IPS-18a (cell line): ENCODE data around the gene UCHL1.
"Not testable (repeated sequence)": the region's sequence is repeated elsewhere in the genome, so short reads cannot be mapped to it uniquely, and the experiment has no call there.

Source experiments
- H3K27ac ChIP-seq: one replicate; pipeline ENCODE4 v1.5.1; 2013; ENCODE audit warnings: low read length
- H3K27me3 ChIP-seq: one replicate; pipeline ENCODE4 v1.6.1; 2013; ENCODE audit warnings: mild to moderate bottlenecking, low read length; ENCODE audit not compliant: control insufficient read depth, insufficient read depth
- H3K36me3 ChIP-seq: one replicate; pipeline ENCODE4 v1.6.1; 2013; ENCODE audit warnings: low read depth, low read length; ENCODE audit not compliant: control insufficient read depth
- H3K4me1 ChIP-seq: one replicate; pipeline ENCODE4 v1.6.1; 2013; ENCODE audit warnings: low read depth, low read length; ENCODE audit not compliant: control insufficient read depth
- H3K4me3 ChIP-seq: one replicate; pipeline ENCODE4 v1.5.1; 2013; ENCODE audit warnings: low read length
- H3K9ac ChIP-seq: one replicate; pipeline ENCODE4 v1.6.1; 2013; ENCODE audit warnings: mild to moderate bottlenecking, low read length, moderate library complexity
- H3K9me3 ChIP-seq: one replicate; pipeline ENCODE4 v1.6.1; 2013; ENCODE audit warnings: low read depth, low read length; ENCODE audit not compliant: control insufficient read depth

The UCHL1 gene

GRCh38 chr4:41297832-41298231, 41.1 kb downstream of the UCHL1 start:
- H3K4me1 ChIP-seq, result no peaks in the 10 kb centered on the region
- H3K27me3 ChIP-seq, result no peaks in the 10 kb centered on the region
- H3K9ac ChIP-seq, result no peak overlapping the region
- no peak overlapping the region for H3K27ac ChIP-seq
- no peak overlapping the region for H3K4me3 ChIP-seq
- H3K36me3 ChIP-seq, result no peaks in the 10 kb centered on the region
- H3K9me3 ChIP-seq, result peaks cover 10% of the 10 kb centered on the region

GRCh38 chr4:41299486-41299885, 42.8 kb downstream of the UCHL1 start:
- Histone ChIP-seq H3K27ac (no peak overlapping the region), H3K9ac (no peak overlapping the region), H3K27me3 (no peaks in the 10 kb centered on the region)

GRCh38 chr4:41301137-41301536, 44.4 kb downstream of the UCHL1 start:
- H3K36me3 ChIP-seq, result no peaks in the 10 kb centered on the region
- no peak overlapping the region for H3K9ac ChIP-seq
- no peak overlapping the region for H3K4me3 ChIP-seq
- no peaks in the 10 kb centered on the region for H3K9me3 ChIP-seq
- no peaks in the 10 kb centered on the region for H3K4me1 ChIP-seq
- no peak overlapping the region for H3K27ac ChIP-seq
- H3K27me3 ChIP-seq, result no peaks in the 10 kb centered on the region

More at GRCh38 chr4:41299486-41299885, 42.8 kb downstream of the UCHL1 start:
- no peaks in the 10 kb centered on the region for H3K36me3 ChIP-seq
- peaks cover 5% of the 10 kb centered on the region for H3K9me3 ChIP-seq
- no peaks in the 10 kb centered on the region for H3K4me1 ChIP-seq
- no peak overlapping the region for H3K4me3 ChIP-seq

DNA sequence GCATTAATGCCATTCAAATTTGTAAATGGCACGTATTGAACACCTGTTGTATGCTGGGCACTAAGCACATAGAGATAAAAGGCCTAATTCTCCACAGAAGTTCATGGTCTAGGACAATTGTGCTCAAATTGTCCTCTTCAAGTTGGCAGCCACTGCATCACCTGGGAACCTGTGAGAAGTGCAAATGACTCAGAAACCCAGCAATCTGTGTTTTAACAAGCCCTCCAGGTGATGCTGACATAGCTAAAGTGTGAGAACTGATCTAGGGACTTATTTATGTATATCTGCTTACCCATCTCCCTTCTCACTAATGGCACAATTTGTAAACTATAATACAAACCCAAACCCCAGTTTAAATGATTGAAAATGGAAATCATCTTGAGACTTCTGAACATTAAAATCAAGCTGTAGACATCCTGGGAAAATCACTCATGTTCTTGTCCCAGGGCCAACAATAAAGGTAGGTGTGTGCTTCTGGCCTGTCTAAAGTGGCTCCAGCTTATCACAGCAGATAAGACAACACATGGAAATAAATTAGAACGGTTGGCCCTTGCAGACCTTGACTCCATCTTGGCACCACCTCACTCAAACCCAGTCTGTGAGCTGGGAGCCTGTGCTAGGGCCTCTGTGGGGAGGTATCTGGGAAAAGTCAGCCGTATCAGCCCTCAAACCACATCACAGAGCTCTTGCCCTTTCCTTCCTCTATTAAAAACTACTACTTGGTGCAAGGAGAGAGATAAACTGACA, 46.8 kb downstream of the UCHL1 start:
- H3K4me3 ChIP-seq, result no peak overlapping the region
- no peak overlapping the region for H3K9ac ChIP-seq
- no peak overlapping the region for H3K27ac ChIP-seq
- no peaks in the 10 kb centered on the region for H3K9me3 ChIP-seq
- H3K27me3 ChIP-seq, result no peaks in the 10 kb centered on the region
- no peaks in the 10 kb centered on the region for H3K36me3 ChIP-seq
- no peaks in the 10 kb centered on the region for H3K4me1 ChIP-seq

GRCh38 chr4:41304221-41304620, 47.5 kb downstream of the UCHL1 start:
- Histone ChIP-seq H3K4me3 (no peak overlapping the region), H3K4me1 (no peaks in the 10 kb centered on the region), H3K36me3 (no peaks in the 10 kb centered on the region), H3K27ac (no peak overlapping the region), H3K9ac (no peak overlapping the region), H3K27me3 (no peaks in the 10 kb centered on the region), H3K9me3 (no peaks in the 10 kb centered on the region)

DNA sequence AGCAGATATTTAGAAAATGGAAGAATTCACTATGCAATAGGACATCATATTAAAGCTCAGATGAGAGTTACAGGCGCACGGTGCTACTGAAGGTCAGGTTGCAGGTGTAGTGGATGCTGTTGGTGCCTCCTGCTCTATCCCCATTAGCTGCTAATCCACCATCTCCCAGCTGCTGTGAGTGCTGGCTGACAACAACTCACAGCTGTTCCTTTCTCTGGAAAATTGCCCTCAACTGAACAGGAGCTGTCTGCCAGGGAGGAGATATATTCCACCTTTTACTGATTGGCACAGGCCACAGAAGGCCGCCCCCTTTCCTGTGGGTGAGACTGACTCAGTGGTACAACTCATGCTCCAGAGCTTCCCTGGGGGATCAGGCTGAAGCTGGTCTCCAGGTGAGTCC, 48.7 kb downstream of the UCHL1 start:
- no peak overlapping the region for H3K4me3 ChIP-seq
- H3K27ac ChIP-seq, result no peak overlapping the region
- H3K36me3 ChIP-seq, result no peaks in the 10 kb centered on the region
- H3K9me3 ChIP-seq, result no peaks in the 10 kb centered on the region
- H3K4me1 ChIP-seq, result no peaks in the 10 kb centered on the region
- no peaks in the 10 kb centered on the region for H3K27me3 ChIP-seq
- no peak overlapping the region for H3K9ac ChIP-seq

DNA sequence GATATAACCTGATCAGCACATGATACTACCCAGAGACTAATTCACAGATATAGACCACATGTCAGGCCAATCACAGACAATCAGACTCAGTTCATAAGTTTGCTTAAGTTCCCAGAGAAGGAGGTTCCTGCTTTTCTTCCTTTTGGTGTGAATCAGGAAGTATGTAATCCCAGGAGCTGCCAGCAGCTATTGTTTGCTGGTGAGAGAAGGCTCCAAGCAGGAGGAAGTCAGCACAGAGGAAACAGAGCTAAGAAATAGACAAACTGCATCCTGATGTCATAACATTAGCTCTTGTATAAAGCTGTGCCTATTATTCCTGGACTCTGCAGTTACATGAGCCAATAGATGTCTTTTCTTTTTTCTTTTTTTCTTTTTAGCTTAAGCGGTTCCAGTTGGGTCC, 50.9 kb downstream of the UCHL1 start:
- Histone ChIP-seq H3K36me3 (no peaks in the 10 kb centered on the region), H3K27me3 (no peaks in the 10 kb centered on the region), H3K9me3 (no peaks in the 10 kb centered on the region), H3K4me3 (no peak overlapping the region), H3K9ac (no peak overlapping the region), H3K27ac (no peak overlapping the region), H3K4me1 (no peaks in the 10 kb centered on the region)

DNA sequence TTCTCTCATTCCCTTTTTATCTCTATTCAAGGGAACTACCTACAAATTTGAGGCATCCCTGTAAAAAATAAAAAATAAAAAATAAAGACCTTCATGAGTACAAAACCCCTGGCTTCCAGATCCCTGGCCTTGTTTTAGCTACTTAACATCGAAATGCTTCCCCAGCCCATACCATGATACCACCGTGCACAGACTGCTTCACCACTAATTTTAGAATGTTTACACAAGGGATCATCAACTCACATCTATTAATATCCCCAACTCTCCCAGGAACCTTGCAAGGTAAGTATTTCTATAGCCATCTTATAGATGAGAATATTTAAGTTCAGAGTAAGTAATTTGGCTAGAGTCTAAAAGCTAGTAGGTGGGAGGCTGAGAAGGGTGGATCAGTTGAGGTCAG, 51.7 kb downstream of the UCHL1 start:
- no peak overlapping the region for H3K4me3 ChIP-seq
- H3K9me3 ChIP-seq, result no peaks in the 10 kb centered on the region
- H3K36me3 ChIP-seq, result no peaks in the 10 kb centered on the region
- H3K27ac ChIP-seq, result no peak overlapping the region
- no peaks in the 10 kb centered on the region for H3K27me3 ChIP-seq
- H3K4me1 ChIP-seq, result no peaks in the 10 kb centered on the region
- H3K9ac ChIP-seq, result no peak overlapping the region

GRCh38 chr4:41315426-41315825, 58.7 kb downstream of the UCHL1 start:
- not testable (repeated sequence) for H3K36me3 ChIP-seq, H3K9ac ChIP-seq, H3K9me3 ChIP-seq, H3K4me1 ChIP-seq, H3K27ac ChIP-seq, H3K4me3 ChIP-seq, H3K27me3 ChIP-seq

DNA sequence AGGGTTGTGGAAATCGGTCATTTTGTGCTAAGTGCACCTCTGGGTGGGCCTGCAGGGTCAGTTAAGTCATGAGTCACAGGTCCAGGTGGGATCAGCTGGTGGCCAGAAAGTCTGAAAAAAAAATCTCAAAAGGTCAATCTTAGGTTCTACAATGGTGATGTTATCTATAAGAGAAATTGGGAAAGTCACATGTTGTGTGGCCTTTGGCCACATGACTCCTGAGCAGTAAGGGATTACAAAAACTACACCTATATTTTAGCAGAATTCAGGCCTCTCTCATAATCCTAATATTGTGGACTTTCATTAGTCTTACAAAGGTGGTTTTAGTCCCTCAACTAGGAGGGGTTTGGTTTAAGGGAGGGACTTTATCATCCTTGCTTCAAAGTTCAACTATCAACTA, 59.1 kb downstream of the UCHL1 start:
- H3K27ac ChIP-seq, result no peak overlapping the region
- H3K4me1 ChIP-seq, result no peaks in the 10 kb centered on the region
- no peaks in the 10 kb centered on the region for H3K9me3 ChIP-seq
- H3K36me3 ChIP-seq, result no peaks in the 10 kb centered on the region
- no peak overlapping the region for H3K4me3 ChIP-seq
- no peaks in the 10 kb centered on the region for H3K27me3 ChIP-seq
- no peak overlapping the region for H3K9ac ChIP-seq
